GM12874 (cell line): Measurements from ENCODE around the gene GPR55.

ENCODE experiments used
- TF ChIP-seq, protein P1 (sequence below): IDR thresholded peaks from 2 replicates; pipeline ENCODE4 v1.5.1; 2011; ENCODE audit warnings: low read depth, mild to moderate bottlenecking, control low read depth, low read length, moderate library complexity; ENCODE audit not compliant: insufficient read depth

The GPR55 gene

DNA sequence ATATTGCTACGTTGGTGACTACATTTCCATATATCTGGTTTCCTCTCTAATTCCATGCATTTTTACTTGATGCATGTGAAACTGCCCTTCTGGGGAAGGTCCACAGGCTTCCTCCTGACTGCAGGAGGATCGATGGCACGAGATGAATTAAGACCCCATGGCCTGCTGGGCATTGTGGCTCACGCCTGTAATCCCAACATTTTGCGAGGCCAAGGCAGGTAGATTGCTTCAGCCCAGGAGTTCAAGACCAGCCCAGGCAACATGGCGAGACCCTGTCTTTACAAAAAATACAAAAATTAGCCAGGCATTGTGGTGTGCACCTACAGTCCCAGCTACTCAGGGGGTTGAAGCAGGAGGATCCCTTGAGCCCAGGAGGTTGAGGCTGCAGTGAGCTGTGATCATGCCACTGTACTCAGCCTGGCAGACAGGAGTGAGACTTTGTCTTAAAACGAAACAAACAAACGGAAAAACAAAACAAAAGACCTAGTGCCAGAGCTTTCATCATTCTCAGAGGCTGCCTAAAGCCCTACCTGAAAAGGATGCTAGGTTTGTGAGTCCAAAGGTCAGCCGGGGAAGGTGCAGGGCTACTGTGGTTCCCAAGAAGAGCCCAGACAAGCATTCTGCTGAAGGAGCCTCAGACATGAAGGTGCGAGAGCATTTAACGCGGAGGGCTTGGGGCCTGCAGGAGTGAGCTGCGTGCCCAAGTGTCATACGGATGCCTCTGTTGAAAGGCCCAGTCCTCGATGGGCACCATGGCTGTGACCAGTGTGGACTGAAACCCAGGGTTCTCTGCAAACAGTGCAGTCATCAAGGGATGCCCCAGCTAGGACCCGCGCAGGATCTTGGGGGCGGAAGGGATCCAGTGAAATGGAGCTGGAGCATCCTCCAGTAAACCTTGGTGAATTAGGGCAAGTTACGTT, 21.6 kb downstream of the GPR55 start:
- TF ChIP-seq, protein P1, sequence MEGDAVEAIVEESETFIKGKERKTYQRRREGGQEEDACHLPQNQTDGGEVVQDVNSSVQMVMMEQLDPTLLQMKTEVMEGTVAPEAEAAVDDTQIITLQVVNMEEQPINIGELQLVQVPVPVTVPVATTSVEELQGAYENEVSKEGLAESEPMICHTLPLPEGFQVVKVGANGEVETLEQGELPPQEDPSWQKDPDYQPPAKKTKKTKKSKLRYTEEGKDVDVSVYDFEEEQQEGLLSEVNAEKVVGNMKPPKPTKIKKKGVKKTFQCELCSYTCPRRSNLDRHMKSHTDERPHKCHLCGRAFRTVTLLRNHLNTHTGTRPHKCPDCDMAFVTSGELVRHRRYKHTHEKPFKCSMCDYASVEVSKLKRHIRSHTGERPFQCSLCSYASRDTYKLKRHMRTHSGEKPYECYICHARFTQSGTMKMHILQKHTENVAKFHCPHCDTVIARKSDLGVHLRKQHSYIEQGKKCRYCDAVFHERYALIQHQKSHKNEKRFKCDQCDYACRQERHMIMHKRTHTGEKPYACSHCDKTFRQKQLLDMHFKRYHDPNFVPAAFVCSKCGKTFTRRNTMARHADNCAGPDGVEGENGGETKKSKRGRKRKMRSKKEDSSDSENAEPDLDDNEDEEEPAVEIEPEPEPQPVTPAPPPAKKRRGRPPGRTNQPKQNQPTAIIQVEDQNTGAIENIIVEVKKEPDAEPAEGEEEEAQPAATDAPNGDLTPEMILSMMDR = no peak

GRCh38 chr2:230902180-230902899, 22.7 kb downstream of the GPR55 start:
- TF ChIP-seq, protein P1 = peak; percentile 97

DNA sequence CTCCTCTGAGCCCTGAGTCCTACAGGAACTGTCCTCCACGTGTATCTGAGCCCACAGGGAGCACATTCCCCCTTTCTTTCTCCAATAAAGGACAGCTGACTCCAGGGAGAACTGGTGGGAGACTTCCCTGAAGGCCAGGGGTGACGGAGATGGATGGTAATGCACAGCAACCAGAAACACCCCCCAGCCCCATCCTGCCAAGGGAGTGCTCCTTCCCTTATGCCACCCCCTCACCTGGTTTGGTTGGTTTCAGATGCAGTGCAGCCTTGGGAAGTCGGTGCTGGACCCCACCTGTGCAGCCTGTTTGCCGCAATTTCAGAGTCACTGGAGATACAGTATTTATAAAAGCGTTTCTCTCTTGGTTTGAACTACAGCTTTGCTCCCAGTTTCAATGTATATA, 24.0 kb downstream of the GPR55 start:
- TF ChIP-seq, protein P1 = no peak

DNA sequence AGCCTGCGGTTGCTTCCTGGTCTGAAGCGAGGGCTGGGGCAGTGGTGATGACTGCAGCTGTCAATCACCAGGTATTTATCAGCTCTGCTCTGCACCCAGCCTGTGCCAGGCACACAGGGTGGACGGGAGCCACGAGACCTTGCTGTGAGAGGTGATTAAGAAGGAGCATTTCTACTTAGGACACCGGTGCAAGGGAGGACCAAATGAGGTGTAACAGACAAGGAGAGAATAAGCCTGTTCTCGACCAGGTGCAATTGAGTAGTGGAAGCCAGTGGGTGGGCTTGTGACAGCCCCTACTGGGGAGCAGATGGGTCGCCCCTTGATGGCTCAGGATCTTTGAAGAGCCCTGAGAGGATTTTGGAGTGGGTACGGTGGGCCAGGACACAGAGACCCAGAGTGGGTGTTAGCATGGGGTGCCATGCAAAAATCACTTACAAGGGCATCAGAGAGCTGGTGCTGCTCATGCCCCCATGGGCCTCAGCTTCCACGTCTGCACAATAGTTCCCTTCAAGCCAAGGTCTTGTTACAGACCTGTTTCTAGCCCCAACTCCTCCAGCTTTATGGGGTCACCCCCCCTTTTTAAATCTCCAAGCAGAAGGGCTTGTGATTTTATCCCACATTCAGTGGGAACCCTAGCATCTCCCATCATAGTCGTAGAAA, 24.6 kb downstream of the GPR55 start:
- TF ChIP-seq, protein P1 = no peak

- TF ChIP-seq, protein P1 = no peak
Observed at GRCh38 chr2:230899786-230900185, 25.3 kb downstream of the GPR55 start.

DNA sequence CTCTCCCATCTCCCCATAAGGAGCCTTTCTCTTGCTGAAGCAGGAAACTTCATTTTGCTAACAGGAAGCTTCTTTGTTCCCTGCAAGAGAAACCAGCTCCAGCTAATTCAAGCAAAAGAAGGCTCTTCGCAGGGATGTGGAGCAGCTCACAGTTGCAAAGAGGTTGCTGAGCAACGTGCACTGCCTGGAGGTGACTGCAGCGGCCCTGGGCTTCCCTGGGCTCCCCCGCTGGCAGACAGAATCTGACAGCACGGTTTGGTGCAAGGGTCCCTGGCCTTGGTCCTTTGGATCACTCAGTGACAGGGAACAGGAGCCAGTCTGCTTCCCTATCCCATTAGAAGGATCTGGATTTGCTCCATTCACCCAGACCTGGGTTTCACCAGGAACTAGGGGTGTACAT, 25.8 kb downstream of the GPR55 start:
- TF ChIP-seq, protein P1 = no peak

- TF ChIP-seq, protein P1 = no peak
Observed at GRCh38 chr2:230898713-230899091, 26.3 kb downstream of the GPR55 start.
